ENCODE data around the gene HOXA3.

DNA sequence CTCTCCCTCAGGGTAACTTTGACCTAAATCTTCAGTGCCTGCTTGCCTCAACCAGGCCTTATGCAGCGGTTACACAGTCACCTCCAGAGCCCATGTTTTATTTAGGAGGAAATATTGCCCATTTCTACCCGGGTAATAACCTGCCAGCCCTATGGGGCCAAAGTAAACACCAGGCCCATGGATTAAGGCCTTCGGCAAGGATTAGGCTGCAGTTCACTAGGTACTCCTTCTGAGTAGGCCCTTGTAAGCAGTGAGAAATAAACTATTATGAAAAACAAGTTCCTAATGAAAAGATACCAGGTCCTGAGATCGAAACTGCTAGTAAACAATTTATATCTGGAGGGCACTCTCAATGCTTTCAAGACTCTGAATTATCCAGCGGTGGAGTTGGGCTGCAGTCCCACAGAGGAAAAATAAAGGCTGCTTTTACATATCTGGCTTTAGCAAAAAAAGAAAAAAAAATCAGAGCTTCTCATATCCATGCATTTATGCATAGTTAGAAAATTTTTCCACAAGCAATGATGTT, 25.5 kb upstream of the HOXA3 start:
- TF ChIP-seq FOXM1 (IDR thresholded peaks at IDR 0.05; ENCODE audit: low read depth, low read length) (no peak), ZBTB11 (CRISPR knock-in tag; IDR thresholded peaks at IDR 0.05) (no peak), NFYB (IDR thresholded peaks at IDR 0.05; ENCODE audit: insufficient read depth, low read depth, low read length) (no peak), SREBF1 (IDR thresholded peaks at IDR 0.05; ENCODE audit: low read length) (no peak), SMC3 (IDR thresholded peaks at IDR 0.05; ENCODE audit: borderline replicate concordance, low read length) (no peak), ASH2L (IDR thresholded peaks at IDR 0.05; ENCODE audit: borderline replicate concordance, low read depth) (no peak)
- TF ChIP-seq, protein P1, sequence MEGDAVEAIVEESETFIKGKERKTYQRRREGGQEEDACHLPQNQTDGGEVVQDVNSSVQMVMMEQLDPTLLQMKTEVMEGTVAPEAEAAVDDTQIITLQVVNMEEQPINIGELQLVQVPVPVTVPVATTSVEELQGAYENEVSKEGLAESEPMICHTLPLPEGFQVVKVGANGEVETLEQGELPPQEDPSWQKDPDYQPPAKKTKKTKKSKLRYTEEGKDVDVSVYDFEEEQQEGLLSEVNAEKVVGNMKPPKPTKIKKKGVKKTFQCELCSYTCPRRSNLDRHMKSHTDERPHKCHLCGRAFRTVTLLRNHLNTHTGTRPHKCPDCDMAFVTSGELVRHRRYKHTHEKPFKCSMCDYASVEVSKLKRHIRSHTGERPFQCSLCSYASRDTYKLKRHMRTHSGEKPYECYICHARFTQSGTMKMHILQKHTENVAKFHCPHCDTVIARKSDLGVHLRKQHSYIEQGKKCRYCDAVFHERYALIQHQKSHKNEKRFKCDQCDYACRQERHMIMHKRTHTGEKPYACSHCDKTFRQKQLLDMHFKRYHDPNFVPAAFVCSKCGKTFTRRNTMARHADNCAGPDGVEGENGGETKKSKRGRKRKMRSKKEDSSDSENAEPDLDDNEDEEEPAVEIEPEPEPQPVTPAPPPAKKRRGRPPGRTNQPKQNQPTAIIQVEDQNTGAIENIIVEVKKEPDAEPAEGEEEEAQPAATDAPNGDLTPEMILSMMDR (IDR thresholded peaks at IDR 0.05 in 2 of 3, conservative IDR thresholded peaks at IDR 0.05 in 1 of 3; ENCODE audit: control insufficient read depth in 2 of 3, extremely low read depth in 1 of 3, insufficient read depth in 1 of 3, low read depth in 3 of 3, low read length in 3 of 3): no peak

Data from GM12878 (cell line).